ENCODE measurements around the gene C1orf116. TPM values are rescaled to one million over a fixed set of nuclear protein-coding genes. Genes with fewer than 3 reads are reported as not detected.
A peak's percentile ranks its signal among the peaks of the same experiment; 100 is the strongest.

Gene C1orf116
- total RNA-seq, 4 donors from 2014 or later: 0.62 TPM; not detected in 3

DNA sequence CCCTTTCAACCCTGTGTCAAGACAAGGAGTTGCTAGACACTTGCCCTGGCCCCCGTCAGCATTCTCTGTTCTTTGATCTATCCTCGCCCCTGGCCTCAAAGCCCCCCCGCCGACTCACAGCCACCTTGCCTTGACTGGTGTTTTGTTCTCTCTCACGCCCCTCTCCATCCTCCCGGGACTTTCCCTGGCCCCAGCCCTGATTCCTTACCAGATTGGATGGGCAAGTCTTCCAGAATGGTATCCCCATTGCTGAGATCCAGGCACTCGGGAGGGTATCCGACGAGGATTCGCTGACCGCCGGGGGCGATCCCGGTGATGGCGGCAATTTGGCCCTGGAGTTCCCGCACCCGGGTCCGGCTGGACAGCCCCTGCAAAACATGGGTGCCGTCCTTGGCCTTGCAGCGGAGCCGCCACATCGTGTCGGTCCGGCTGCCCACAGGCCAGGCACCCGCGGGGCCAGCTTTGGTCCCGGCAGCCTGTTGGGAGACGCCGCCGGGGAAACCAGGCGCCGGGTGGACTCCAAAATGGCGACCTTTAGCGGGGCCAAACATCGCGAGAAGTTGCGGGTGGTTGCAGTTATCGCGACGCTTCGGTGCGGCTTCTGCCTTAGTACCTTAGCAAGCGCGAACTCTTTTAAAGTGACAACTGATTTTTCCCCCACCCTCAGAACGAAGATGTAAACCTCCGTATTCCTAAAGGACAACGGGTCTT, 18.1 kb upstream of the C1orf116 start:
- peak overlapping the region; percentile 82 to 95 for H3K4me3 ChIP-seq
- TF ChIP-seq POLR2A (IDR thresholded peaks at IDR 0.05): peak in 1 of 2 donors; percentile 42
- TF ChIP-seq, protein P1, sequence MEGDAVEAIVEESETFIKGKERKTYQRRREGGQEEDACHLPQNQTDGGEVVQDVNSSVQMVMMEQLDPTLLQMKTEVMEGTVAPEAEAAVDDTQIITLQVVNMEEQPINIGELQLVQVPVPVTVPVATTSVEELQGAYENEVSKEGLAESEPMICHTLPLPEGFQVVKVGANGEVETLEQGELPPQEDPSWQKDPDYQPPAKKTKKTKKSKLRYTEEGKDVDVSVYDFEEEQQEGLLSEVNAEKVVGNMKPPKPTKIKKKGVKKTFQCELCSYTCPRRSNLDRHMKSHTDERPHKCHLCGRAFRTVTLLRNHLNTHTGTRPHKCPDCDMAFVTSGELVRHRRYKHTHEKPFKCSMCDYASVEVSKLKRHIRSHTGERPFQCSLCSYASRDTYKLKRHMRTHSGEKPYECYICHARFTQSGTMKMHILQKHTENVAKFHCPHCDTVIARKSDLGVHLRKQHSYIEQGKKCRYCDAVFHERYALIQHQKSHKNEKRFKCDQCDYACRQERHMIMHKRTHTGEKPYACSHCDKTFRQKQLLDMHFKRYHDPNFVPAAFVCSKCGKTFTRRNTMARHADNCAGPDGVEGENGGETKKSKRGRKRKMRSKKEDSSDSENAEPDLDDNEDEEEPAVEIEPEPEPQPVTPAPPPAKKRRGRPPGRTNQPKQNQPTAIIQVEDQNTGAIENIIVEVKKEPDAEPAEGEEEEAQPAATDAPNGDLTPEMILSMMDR (IDR thresholded peaks at IDR 0.05): peak in 1 of 4 experiments; percentile 10
- peak overlapping the region; percentile 84 to 88 for H3K27ac ChIP-seq
- H3K36me3 ChIP-seq: no peaks in the 10 kb centered on the region
- H3K27me3 ChIP-seq: no peaks in the 10 kb centered on the region
- intact Hi-C loops (cut with DNase I; ENCODE audit: low total_unique reads): no loop called here
- no peaks in the 10 kb centered on the region for H3K9me3 ChIP-seq
- H3K4me1 ChIP-seq: peaks cover 0 to 10% of the 10 kb centered on the region in 2 donors
- peak; percentile 91 for DNase-seq

DNA sequence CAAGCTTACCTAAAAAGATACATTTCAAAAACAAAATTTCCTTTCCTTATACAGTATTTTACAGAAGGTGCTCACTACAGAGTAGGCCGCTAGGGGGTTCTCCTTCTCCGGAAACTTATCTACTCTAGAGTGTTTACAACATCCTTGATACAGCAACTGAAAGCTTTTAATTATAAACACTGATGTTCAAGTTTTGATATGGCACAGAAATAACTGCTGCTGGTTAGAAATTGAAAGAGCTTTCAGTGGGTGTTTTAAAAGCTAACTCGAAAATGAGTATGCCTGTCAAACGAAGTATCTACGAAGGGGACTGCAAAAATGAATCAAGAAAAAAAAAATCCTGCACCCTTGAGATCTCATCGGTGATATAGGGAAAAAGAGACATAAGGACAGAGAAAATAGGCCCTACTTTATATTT, 17.4 kb upstream of the C1orf116 start:
- DNase-seq: peak in 1 of 2 donors; percentile 39

DNA sequence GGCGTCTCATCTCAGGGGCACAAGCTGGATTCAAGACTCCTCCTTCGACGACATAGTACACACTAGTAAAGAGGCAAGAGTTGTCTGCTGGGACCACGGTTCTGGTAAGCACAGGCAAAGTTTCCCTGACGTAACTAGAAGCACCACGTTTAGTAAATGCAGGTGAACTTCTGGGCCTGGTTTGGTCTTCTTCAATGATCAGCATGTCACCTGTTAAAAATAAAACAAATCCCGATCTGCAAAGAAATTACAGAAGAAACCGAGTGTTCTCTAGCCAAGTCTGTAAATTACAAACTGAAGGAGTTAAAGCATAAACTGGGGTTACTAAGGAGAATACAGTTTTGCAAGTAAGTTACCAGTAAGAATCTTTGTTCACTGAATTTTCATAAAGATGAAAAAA, 17.0 kb upstream of the C1orf116 start:
- Histone ChIP-seq H3K4me3 (peak overlapping the region in 1 of 2 donors; percentile 82), H3K27ac (peak overlapping the region in 1 of 2 donors; percentile 88), H3K4me1 (peaks cover 0 to 10% of the 10 kb centered on the region in 2 donors), H3K9me3 (no peaks in the 10 kb centered on the region), H3K36me3 (no peaks in the 10 kb centered on the region), H3K27me3 (no peaks in the 10 kb centered on the region)
- intact Hi-C loops (cut with DNase I; ENCODE audit: low total_unique reads): no loop called here
- no peak for DNase-seq
- TF ChIP-seq POLR2A (IDR thresholded peaks at IDR 0.05): no peak
- TF ChIP-seq, protein P1 (IDR thresholded peaks at IDR 0.05): no peak

More for the DNA sequence above, 17.4 kb upstream of the C1orf116 start:
- no peak for TF ChIP-seq POLR2A (IDR thresholded peaks at IDR 0.05)
- TF ChIP-seq, protein P1 (IDR thresholded peaks at IDR 0.05): peak; percentile 66 to 75 (median 69)
- no peaks in the 10 kb centered on the region for H3K27me3 ChIP-seq
- H3K4me1 ChIP-seq: peaks cover 0 to 10% of the 10 kb centered on the region in 2 donors
- no peaks in the 10 kb centered on the region for H3K36me3 ChIP-seq
- H3K9me3 ChIP-seq: no peaks in the 10 kb centered on the region
- H3K27ac ChIP-seq: peak overlapping the region; percentile 84 to 88
- intact Hi-C loops (cut with DNase I; ENCODE audit: low total_unique reads): no loop called here
- H3K4me3 ChIP-seq: peak overlapping the region; percentile 82 to 95

DNA sequence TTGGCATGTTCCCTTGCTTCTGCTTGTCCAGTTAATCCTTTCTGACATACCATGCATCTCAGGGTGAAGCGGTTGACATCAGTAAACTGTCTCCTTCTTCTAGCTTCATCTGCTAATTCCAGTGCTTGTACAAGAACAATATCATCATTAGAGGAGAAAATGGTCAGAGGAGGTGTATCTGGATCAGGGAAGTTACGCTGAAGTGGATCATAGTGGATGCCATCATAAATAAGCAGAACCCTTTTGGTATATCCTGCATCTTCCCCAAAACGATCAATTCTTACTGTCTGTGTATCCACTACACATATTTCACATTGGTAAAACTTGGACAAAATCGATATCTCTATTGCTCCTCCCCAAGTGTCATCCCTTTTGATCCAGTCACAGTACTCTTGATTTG, 16.5 kb upstream of the C1orf116 start:
- Histone ChIP-seq H3K4me3 (no peak overlapping the region), H3K9me3 (no peaks in the 10 kb centered on the region), H3K36me3 (no peaks in the 10 kb centered on the region), H3K27me3 (no peaks in the 10 kb centered on the region), H3K4me1 (peaks cover 0 to 10% of the 10 kb centered on the region in 2 donors), H3K27ac (no peak overlapping the region)
- intact Hi-C loops (cut with DNase I; ENCODE audit: low total_unique reads): no loop called here
- TF ChIP-seq, protein P1 (IDR thresholded peaks at IDR 0.05): no peak
- no peak for TF ChIP-seq POLR2A (IDR thresholded peaks at IDR 0.05)
- DNase-seq: no peak

DNA sequence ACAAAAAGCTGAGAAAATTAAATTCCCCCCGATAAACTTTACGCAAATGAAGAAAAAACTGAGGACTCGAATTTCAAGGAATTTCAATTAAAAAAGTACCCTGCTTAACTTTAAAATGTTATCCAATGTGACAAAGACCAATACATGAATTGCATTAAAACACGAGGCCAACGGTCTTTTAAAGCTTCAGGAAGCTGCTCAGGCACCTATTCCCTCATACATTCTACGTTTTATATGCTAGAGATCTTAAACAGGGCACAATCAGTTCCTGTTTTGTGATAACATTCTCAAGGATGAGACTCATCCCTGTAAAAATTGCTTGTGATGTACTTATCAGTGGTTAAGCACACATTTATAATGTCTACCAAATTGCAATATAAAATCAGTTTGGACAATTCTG, 15.5 kb upstream of the C1orf116 start:
- Histone ChIP-seq H3K27me3 (no peaks in the 10 kb centered on the region), H3K9me3 (no peaks in the 10 kb centered on the region), H3K4me3 (no peak overlapping the region), H3K4me1 (peaks cover 0 to 10% of the 10 kb centered on the region in 2 donors), H3K27ac (no peak overlapping the region), H3K36me3 (no peaks in the 10 kb centered on the region)
- no peak for DNase-seq
- TF ChIP-seq, protein P1 (IDR thresholded peaks at IDR 0.05): no peak
- no peak for TF ChIP-seq POLR2A (IDR thresholded peaks at IDR 0.05)
- intact Hi-C loops (cut with DNase I; ENCODE audit: low total_unique reads): no loop called here
